GM12878 (cell line): ENCODE measurements around the gene TMSB4X. TPM values are rescaled to one million over a fixed set of nuclear protein-coding genes. Genes with fewer than 3 reads are reported as not detected.
A peak's percentile ranks its signal among the peaks of the same experiment; 100 is the strongest.

Experiments used
- ATAC-seq: fragments of 200-7000 bp; cut with Tn5 transposase; 3 replicates; pipeline ENCODE4 v1.9.1; 2020; ENCODE audit warnings: mild to moderate bottlenecking, moderate library complexity
- BruUV-seq: library from RNA; stranded (reverse); fragments of 400-500 nt; replicated peaks from 2 replicates; lab custom pipeline; 2021; lab: Mats Ljungman, UMichigan
- CTCF ChIA-PET: fragments of 300-600 bp; sonication (Branson Sonifier 250); formaldehyde crosslinking; extraction: SDS; loops from one replicate; lab custom pipeline; 2021; ENCODE audit warnings: inconsistent platforms; lab: Yijun Ruan, JAX
- POLR2A ChIA-PET: fragments of 350-600 bp; formaldehyde crosslinking; extraction: SDS; loops from one replicate; lab custom pipeline; 2021; ENCODE audit warnings: inconsistent platforms; lab: Charles Lee
- RAD21 ChIA-PET: fragments of 300-600 bp; sonication (Branson Sonifier 250); formaldehyde crosslinking; loops from one replicate; lab custom pipeline; 2023; ENCODE audit warnings: antibody characterized with exemption; ENCODE audit not compliant: unreplicated experiment; lab: Charles Lee
- SMC1A ChIA-PET: fragments of 300-600 bp; sonication (Branson Sonifier 250); formaldehyde crosslinking; loops from one replicate; lab custom pipeline; 2023; ENCODE audit not compliant: unreplicated experiment, uncharacterized antibody; lab: Charles Lee
- DNase-seq: peaks from one replicate; pipeline ENCODE4 v3.0.0-alpha.2; 2011; ENCODE audit warnings: low read depth, low spot score
- FAIRE-seq: peaks from 3 replicates; lab custom pipeline; 2011; peaks lifted over from hg19 to GRCh38; lab: Jason Lieb, UNC
- H2AFZ ChIP-seq: 2 replicates; pipeline ENCODE4 v1.6.0; 2011; ENCODE audit warnings: low read depth, low read length, control low read depth; ENCODE audit not compliant: control insufficient read depth
- H3K27ac ChIP-seq: 2 replicates; pipeline ENCODE4 v1.5.1; 2011; ENCODE audit warnings: control low read depth; ENCODE audit not compliant: control insufficient read depth, insufficient read depth
- H3K27me3 ChIP-seq, 2 experiments: replicated peaks in 1 of 2; 2 replicates each; pipeline versions ENCODE4 v1.6.0 to v1.6.1; 2011; ENCODE audit warnings: low read length in 1 of 2; ENCODE audit not compliant: control insufficient read depth in 2 of 2, insufficient read depth in 2 of 2
- H3K36me3 ChIP-seq, 2 experiments: 2 replicates each; pipeline ENCODE4 v1.5.1; 2011; ENCODE audit warnings: low read length in 1 of 2; ENCODE audit not compliant: control insufficient read depth in 2 of 2, insufficient read depth in 2 of 2
- H3K4me1 ChIP-seq: 2 replicates; pipeline ENCODE4 v1.6.1; 2011; ENCODE audit warnings: mild to moderate bottlenecking, low read length, moderate library complexity, mixed read lengths; ENCODE audit not compliant: control insufficient read depth, insufficient read depth
- H3K4me2 ChIP-seq: 2 replicates; pipeline ENCODE4 v1.6.0; 2011; ENCODE audit warnings: control low read depth; ENCODE audit not compliant: control insufficient read depth, insufficient read depth
- H3K4me3 ChIP-seq: fragments of 200-600 bp; sonication (generic); 2 replicates; pipeline ENCODE4 v1.5.1; 2016
- H3K79me2 ChIP-seq: 2 replicates; pipeline ENCODE4 v1.6.0; 2011; ENCODE audit warnings: low read length; ENCODE audit not compliant: control insufficient read depth, insufficient read depth
- H3K9ac ChIP-seq: 2 replicates; pipeline ENCODE4 v1.8.0; 2011; ENCODE audit warnings: low read length, control low read depth, mixed read lengths; ENCODE audit not compliant: control insufficient read depth, insufficient read depth
- H3K9me3 ChIP-seq: replicated peaks from 3 replicates; pipeline ENCODE4 v1.5.1; 2011; ENCODE audit warnings: mild to moderate bottlenecking, low read length; ENCODE audit not compliant: control insufficient read depth, insufficient read depth
- H4K20me1 ChIP-seq: 2 replicates; pipeline ENCODE4 v1.6.0; 2011; ENCODE audit not compliant: control insufficient read depth, insufficient read depth
- ATF3 ChIP-seq: IDR thresholded peaks from 2 replicates; pipeline ENCODE4 v1.6.1; 2011; ENCODE audit warnings: low read depth, mild to moderate bottlenecking, low read length, moderate library complexity, borderline replicate concordance; ENCODE audit errors: extremely low read depth
- DPF2 ChIP-seq: fragments of 450-650 bp; IDR thresholded peaks from 2 replicates; pipeline ENCODE4 v1.6.1; 2017; ENCODE audit warnings: mild to moderate bottlenecking
- NFYA ChIP-seq: IDR thresholded peaks from 2 replicates; pipeline ENCODE4 v1.6.1; 2011; ENCODE audit warnings: low read depth, mild to moderate bottlenecking, low read length, improper control_type of control experiment, borderline replicate concordance
- NFYB ChIP-seq: IDR thresholded peaks from 2 replicates; pipeline ENCODE4 v1.6.1; 2011; ENCODE audit warnings: low read depth, mild to moderate bottlenecking, low read length, improper control_type of control experiment, moderate library complexity; ENCODE audit not compliant: insufficient read depth
- SP1 ChIP-seq: IDR thresholded peaks from one replicate; pipeline ENCODE4 v1.6.1; 2011; ENCODE audit warnings: low read depth, low read length
- SREBF2 ChIP-seq: IDR thresholded peaks from 2 replicates; pipeline ENCODE4 v1.6.1; 2012; ENCODE audit warnings: mild to moderate bottlenecking, low read length
- STAT1 ChIP-seq: fragments of 450-650 bp; conservative IDR thresholded peaks from 2 replicates; pipeline ENCODE4 v1.6.1; 2014; ENCODE audit warnings: antibody characterized with exemption, mild to moderate bottlenecking
- YBX1 ChIP-seq: fragments of 450-650 bp; IDR thresholded peaks from 2 replicates; pipeline ENCODE4 v1.6.1; 2016; ENCODE audit warnings: antibody characterized with exemption
- ZNF207 ChIP-seq: fragments of 450-650 bp; IDR thresholded peaks from 2 replicates; pipeline ENCODE4 v1.6.1; 2014; ENCODE audit warnings: antibody characterized with exemption, mild to moderate bottlenecking, borderline replicate concordance
- WGBS: methylation state at CpG from one replicate; pipeline ENCODE4 v1.1.6; 2016; ENCODE audit warnings: low lambda C conversion rate; ENCODE audit not compliant: insufficient replicate concordance, insufficient coverage; ENCODE audit errors: missing lambda C conversion rate; 5-methylcytosine and 5-hydroxymethylcytosine counted together
- in situ Hi-C: fragments of 300-500 bp; cut with MboI; formaldehyde crosslinking; loops from 9 replicates; pipeline ENCODE4 v1.14.3; 2018; ENCODE audit warnings: mixed read lengths
- intact Hi-C: fragments of 100-400 bp; cut with micrococcal nuclease; formaldehyde crosslinking; loops from one replicate; pipeline ENCODE4 v1.14.2; 2022; ENCODE audit not compliant: unreplicated experiment
- polyA plus RNA-seq, 11 experiments: library from polyadenylated mRNA; depleted of rRNA in 4 of 11; unstranded in 6 of 11; stranded (reverse) in 5 of 11; fragments of >200 nt; fragmentation: Nextera tagmentation in 4 of 11; fragmentation: Illumina TruSeq in 1 of 11; extraction: Ambion mirVana in 4 of 11; extraction: Trizol in 1 of 11; gene quantifications; 1 replicate in 1 of 11; 2 replicates in 10 of 11; pipeline versions ENCODE4 v1.2.1 to v1.2.3, GENCODE V29; 2011 to 2016; ENCODE audit warnings: inconsistent platforms in 2 of 11, missing spikeins in 2 of 11, low read depth in 1 of 11
- total RNA-seq, 4 experiments: library from RNA; depleted of rRNA in 3 of 4; stranded (reverse); fragments of >200 nt in 3 of 4; fragmentation: Illumina TruSeq in 1 of 4; extraction: Trizol in 1 of 4; gene quantifications; 2 replicates each; pipeline versions ENCODE4 v1.2.1 to v1.2.3, GENCODE V29; 2013 to 2021

TMSB4X gene
- total and polyA plus RNA-seq, 10 of the 15 experiments (the other 5 are each of a cell fraction or from before 2014, with no cell fraction given), result 13,924 to 37,234 (median 23,705) TPM

GRCh38 chrX:12996934-12997435, 22.1 kb downstream of the TMSB4X start:
- no peak overlapping the region for H3K4me2 ChIP-seq
- DNase-seq (no peak), ATAC-seq (no peak), FAIRE-seq (no peak)
- no peak overlapping the region for H2AFZ ChIP-seq
- WGBS, result 66% methylated on average over 3 of the region's 3 CpGs
- H3K4me3 ChIP-seq, result no peak overlapping the region
- H3K36me3 ChIP-seq, result no peaks in the 10 kb centered on the region
- no peaks in the 10 kb centered on the region; the same call in 1 of the 2 replicates for H3K79me2 ChIP-seq
- H3K9me3 ChIP-seq, result no peaks in the 10 kb centered on the region
- H3K4me1 ChIP-seq, result peaks cover 45% of the 10 kb centered on the region
- in situ Hi-C loops (no loop called here), intact Hi-C loops (no loop called here)
- SMC1A ChIA-PET, result interaction anchor here (1.6 to 25.1 kb wide), 6 partner anchors 14 to 85 kb away, joined by 8 to 847 read pairs (median 248); partner anchors contain the start of gene TMSB4X
- H4K20me1 ChIP-seq, result no peaks in the 10 kb centered on the region
- POLR2A ChIA-PET, result interaction anchor here (0.6 to 17.2 kb wide), 6 partner anchors 12 to 403 kb away, joined by 3 to 280 read pairs (median 4); no protein-coding TSS in a partner anchor
- no peak for TF ChIP-seq SP1
- TF ChIP-seq STAT1, result no peak
- no peak for TF ChIP-seq NFYA
- TF ChIP-seq YBX1, result no peak
- TF ChIP-seq ATF3, result no peak
- TF ChIP-seq SREBF2, result no peak
- no peak for TF ChIP-seq ZNF207
- no peak for TF ChIP-seq DPF2
- no peak for TF ChIP-seq NFYB
- RAD21 ChIA-PET, result interaction anchor here (1.0 to 22.5 kb wide), 6 partner anchors 19 to 491 kb away, joined by 3 to 689 read pairs (median 73); partner anchors contain the start of gene TMSB4X
- H3K27me3 ChIP-seq, result no peaks in the 10 kb centered on the region
- H3K9ac ChIP-seq, result no peak overlapping the region
- no TSS peak for BruUV-seq
- H3K27ac ChIP-seq, result peak overlapping the region; percentile 91
- CTCF ChIA-PET, result interaction anchor here (3.0 to 8.5 kb wide), 3 partner anchors 11 to 92 kb away, joined by 11 to 72 read pairs (median 30); no protein-coding TSS in a partner anchor
